ENCODE measurements around the gene EVC2. TPM values are rescaled to one million over a fixed set of nuclear protein-coding genes. Genes with fewer than 3 reads are reported as not detected.

EVC2 gene
- total and polyA plus RNA-seq, 3 experiments from 2014 or later = 0.84 to 1.3 (median 0.92) TPM

DNA sequence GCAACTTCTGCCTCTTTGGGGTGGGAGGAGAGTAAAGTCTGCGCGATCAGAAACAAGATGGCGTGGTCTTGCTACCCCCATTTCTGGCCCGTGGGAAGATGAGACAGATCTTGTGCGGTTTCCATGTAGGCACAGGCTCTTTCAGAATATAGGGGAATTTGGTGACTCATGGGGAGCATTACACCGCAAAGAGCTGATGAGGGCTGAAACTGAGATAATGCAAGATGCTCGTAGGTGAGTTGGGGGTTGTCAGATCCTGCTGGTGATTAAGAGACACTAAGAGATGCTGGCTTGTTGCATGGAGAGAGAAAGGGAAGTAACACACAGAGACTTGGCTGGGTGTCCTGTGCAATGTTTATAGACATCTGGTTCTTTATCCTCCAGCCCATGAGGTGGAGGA lies 4.2 kb upstream of the EVC2 start:
- CTCF ChIA-PET = no interaction called here
- Histone ChIP-seq H3K9me3 (ENCODE audit: low read length) (no peaks in the 10 kb centered on the region), H3K27ac (ENCODE audit: low read depth, low read length) (no peak overlapping the region), H3K4me3 (ENCODE audit: low read length) (no peak overlapping the region), H3K4me1 (ENCODE audit: insufficient read depth, low read length) (no peaks in the 10 kb centered on the region), H3K27me3 (ENCODE audit: insufficient read depth, low read length, poor library complexity, severe bottlenecking) (peaks cover 3% of the 10 kb centered on the region), H3K36me3 (ENCODE audit: insufficient read depth, low read length) (no peaks in the 10 kb centered on the region)
- POLR2A ChIA-PET = no interaction called here
- peaks cover 7 to 15% (median 11%) of the 10 kb centered on the region in 3 donors for H3K4me1 Mint-ChIP-seq
- peaks cover 25 to 29% of the 10 kb centered on the region in 2 donors for H3K27me3 Mint-ChIP-seq
- no peak for DNase-seq
- no peaks in the 10 kb centered on the region for H3K36me3 Mint-ChIP-seq
- H3K27ac Mint-ChIP-seq = no peak overlapping the region
- peaks cover 12 to 24% (median 20%) of the 10 kb centered on the region in 5 donors for H3K9me3 Mint-ChIP-seq
- H3K4me3 Mint-ChIP-seq = peak overlapping the region in 2 of 7 donors; percentile 3 to 69

DNA sequence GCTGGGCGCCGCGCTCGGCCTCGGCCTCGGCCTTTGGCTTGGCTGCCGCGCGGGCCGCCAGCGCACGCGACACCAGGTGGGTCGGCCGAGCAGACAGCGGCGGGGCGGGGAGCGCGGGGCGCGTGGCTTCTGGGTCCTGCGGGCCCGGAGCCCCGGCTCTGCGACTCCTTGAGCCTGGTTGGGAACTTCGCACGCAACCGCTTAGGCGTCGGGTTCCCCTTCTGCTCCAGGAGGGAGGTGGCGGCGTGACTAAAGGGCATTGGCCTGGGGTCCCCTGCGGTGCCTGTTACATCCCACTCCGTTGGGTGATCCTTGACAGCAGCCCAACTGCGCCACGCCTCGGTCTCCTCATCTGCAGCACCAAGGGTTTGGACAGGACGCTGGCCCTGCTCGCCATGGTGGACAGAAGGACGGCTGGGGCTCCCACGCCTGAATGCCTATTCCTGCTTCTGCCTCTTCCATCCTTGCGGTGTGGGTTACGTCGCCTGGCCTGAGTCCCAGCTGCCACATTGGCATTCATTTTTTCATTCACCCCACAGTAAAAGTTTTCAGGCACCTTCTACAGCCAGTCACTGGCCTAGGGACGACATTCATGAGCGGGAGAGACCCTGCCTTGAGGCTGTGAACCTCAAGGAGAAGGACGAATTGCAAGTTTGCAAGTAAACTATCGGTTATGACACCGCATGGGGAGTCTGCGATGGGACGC lies 3.3 kb upstream of the EVC2 start:
- peaks cover 10 to 18% (median 15%) of the 10 kb centered on the region in 3 donors for H3K4me1 Mint-ChIP-seq
- H3K27me3 Mint-ChIP-seq = peaks cover 28 to 38% of the 10 kb centered on the region in 2 donors
- DNase-seq = no peak
- ChIA-PET POLR2A (no interaction called here), CTCF (no interaction called here)
- no peak overlapping the region for H3K27ac Mint-ChIP-seq
- Histone ChIP-seq H3K27me3 (ENCODE audit: insufficient read depth, low read length, poor library complexity, severe bottlenecking) (peaks cover 3% of the 10 kb centered on the region), H3K9me3 (ENCODE audit: low read length) (no peaks in the 10 kb centered on the region), H3K36me3 (ENCODE audit: insufficient read depth, low read length) (no peaks in the 10 kb centered on the region), H3K27ac (ENCODE audit: low read depth, low read length) (no peak overlapping the region), H3K4me1 (ENCODE audit: insufficient read depth, low read length) (no peaks in the 10 kb centered on the region), H3K4me3 (ENCODE audit: low read length) (no peak overlapping the region)
- peaks cover 12 to 23% (median 17%) of the 10 kb centered on the region in 5 donors for H3K9me3 Mint-ChIP-seq
- H3K36me3 Mint-ChIP-seq = no peaks in the 10 kb centered on the region
- peak overlapping the region in 5 of 7 donors; percentile 38 to 82 (median 52) for H3K4me3 Mint-ChIP-seq

DNA sequence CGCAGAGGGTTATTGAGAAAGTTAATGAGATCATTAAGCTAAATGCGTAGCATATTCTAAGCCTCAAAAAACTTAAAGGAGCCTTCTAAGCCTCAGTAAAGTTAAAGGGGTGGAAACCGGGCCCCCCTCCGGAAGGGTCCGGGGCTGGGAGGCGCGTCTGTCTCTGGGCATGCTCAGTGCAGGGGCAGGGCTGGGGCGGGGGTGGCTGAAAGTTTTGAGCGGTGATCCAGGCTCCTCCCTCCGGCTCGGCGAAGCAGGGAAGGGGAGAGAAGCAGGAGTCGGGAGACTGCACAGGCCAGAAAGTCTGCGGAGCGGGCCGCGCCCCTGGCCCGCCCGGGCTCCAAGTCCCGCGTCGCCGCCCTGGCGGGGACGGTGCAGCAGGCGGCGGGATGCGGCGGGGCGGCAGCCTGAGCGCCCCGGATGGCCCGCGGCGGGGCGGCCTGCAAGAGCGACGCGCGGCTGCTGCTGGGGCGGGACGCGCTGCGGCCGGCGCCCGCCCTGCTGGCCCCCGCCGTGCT lies 2.7 kb upstream of the EVC2 start, which contains the start of gene EVC:
TSS of gene EVC (plus strand) at position 241 of the 518 bp plus-strand sequence. CDS start at position 421, 180 bp downstream.
- Histone ChIP-seq H3K27ac (ENCODE audit: low read depth, low read length) (no peak within 1 kb of the TSS), H3K4me3 (ENCODE audit: low read length) (no peak within 1 kb of the TSS), H3K9me3 (ENCODE audit: low read length) (no peaks in the 10 kb centered on the region), H3K4me1 (ENCODE audit: insufficient read depth, low read length) (no peaks in the 10 kb centered on the region), H3K36me3 (ENCODE audit: insufficient read depth, low read length) (no peaks in the 10 kb centered on the region), H3K27me3 (ENCODE audit: insufficient read depth, low read length, poor library complexity, severe bottlenecking) (peaks cover 3% of the 10 kb centered on the region)
- ChIA-PET CTCF (no interaction called here), POLR2A (no interaction called here)
- H3K27me3 Mint-ChIP-seq = peaks cover 32 to 42% of the 10 kb centered on the region in 2 donors
- H3K36me3 Mint-ChIP-seq = no peaks in the 10 kb centered on the region
- H3K27ac Mint-ChIP-seq = peak within 1 kb of the TSS in 5 of 8 donors; percentile 2 to 61 (median 30)
- H3K4me3 Mint-ChIP-seq = peak within 1 kb of the TSS; percentile 71 to 82 (median 76)
- peaks cover 12 to 20% (median 15%) of the 10 kb centered on the region in 5 donors for H3K9me3 Mint-ChIP-seq
- peaks cover 10 to 18% (median 16%) of the 10 kb centered on the region in 3 donors for H3K4me1 Mint-ChIP-seq
- peak in 1 of 5 donors; percentile 7 for DNase-seq

DNA sequence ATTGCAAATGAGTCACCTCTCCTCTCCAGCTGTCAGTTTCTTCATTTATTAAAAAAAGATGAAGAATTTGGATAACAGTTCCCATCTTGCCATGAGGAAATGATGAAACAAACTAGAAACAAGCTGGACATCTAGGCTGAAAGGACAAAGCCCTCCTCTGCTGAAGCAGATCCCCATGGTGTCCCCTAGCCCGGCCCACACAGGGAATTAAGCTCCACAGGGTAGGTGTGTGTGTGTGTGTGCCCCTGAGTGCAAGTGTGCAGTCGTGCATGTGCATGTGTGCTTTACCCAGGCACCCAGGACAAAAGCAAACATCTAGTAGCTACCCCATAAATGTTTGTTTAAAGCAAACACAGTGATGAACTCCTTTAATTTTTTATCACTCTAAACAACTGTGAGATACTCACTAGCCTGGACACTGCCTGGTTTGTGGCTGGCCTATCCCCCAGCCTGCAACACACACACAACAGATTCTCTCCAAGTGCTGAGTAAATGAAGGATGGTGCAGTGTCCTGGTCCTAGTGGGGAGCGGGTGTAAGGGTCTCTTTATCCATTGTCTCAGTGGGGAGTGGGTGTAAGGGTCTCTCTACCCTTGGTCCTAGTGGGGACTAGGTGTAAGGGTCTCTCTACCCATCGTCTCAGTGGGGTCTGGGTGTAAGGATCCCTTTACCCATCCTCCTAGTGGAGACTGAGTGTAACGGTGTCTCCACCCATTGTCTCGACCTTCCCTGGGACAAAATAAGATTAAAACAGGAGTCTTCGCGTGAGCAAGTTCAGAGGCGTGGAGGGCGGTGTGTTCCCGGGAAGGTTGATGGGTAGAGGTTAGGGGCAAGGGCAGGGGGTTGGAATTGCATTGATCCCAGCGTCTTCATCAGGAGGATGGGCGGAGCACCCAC lies 2.0 kb upstream of the EVC2 start:
- H3K27me3 Mint-ChIP-seq = peaks cover 32 to 42% of the 10 kb centered on the region in 2 donors
- H3K27ac Mint-ChIP-seq = peak overlapping the region in 6 of 8 donors; percentile 2 to 93 (median 40)
- Histone ChIP-seq H3K36me3 (ENCODE audit: insufficient read depth, low read length) (no peaks in the 10 kb centered on the region), H3K4me3 (ENCODE audit: low read length) (no peak overlapping the region), H3K27ac (ENCODE audit: low read depth, low read length) (no peak overlapping the region), H3K9me3 (ENCODE audit: low read length) (no peaks in the 10 kb centered on the region), H3K4me1 (ENCODE audit: insufficient read depth, low read length) (no peaks in the 10 kb centered on the region), H3K27me3 (ENCODE audit: insufficient read depth, low read length, poor library complexity, severe bottlenecking) (peaks cover 3% of the 10 kb centered on the region)
- POLR2A ChIA-PET = no interaction called here
- peaks cover 10 to 17% (median 14%) of the 10 kb centered on the region in 5 donors for H3K9me3 Mint-ChIP-seq
- CTCF ChIA-PET = no interaction called here
- H3K4me1 Mint-ChIP-seq = peaks cover 10 to 18% (median 17%) of the 10 kb centered on the region in 3 donors
- peak overlapping the region; percentile 71 to 82 (median 76) for H3K4me3 Mint-ChIP-seq
- H3K36me3 Mint-ChIP-seq = no peaks in the 10 kb centered on the region
- DNase-seq = no peak

DNA sequence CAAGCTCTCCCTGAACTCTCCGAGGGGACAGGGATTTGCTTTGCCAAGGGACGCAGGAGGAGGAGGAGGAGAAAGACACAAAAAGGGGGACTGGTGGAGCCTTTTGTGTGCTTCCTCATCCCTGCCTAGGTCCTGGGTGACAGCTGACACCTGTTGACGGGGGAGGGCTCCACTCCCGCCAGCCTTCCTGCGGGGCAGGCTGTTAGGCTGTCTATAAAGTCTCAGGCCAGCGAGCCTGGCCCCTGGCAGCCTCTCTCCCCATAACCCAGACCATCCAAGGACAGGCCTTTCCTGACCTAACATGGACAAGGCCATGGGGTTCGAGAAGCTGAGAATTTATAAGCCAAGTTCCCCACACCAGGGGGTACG lies 832 bp upstream of the EVC2 start:
- ChIA-PET CTCF (no interaction called here), POLR2A (no interaction called here)
- Mint-ChIP-seq H3K36me3 (no peaks in the 10 kb centered on the region), H3K4me3 (no peak overlapping the region), H3K27me3 (peaks cover 32 to 42% of the 10 kb centered on the region in 2 donors), H3K9me3 (peaks cover 3 to 9% (median 6%) of the 10 kb centered on the region in 5 donors), H3K4me1 (peaks cover 10 to 18% (median 17%) of the 10 kb centered on the region in 3 donors), H3K27ac (no peak overlapping the region)
- Histone ChIP-seq H3K4me1 (ENCODE audit: insufficient read depth, low read length) (no peaks in the 10 kb centered on the region), H3K9me3 (ENCODE audit: low read length) (no peaks in the 10 kb centered on the region), H3K4me3 (ENCODE audit: low read length) (no peak overlapping the region), H3K27ac (ENCODE audit: low read depth, low read length) (no peak overlapping the region), H3K36me3 (ENCODE audit: insufficient read depth, low read length) (no peaks in the 10 kb centered on the region), H3K27me3 (ENCODE audit: insufficient read depth, low read length, poor library complexity, severe bottlenecking) (peaks cover 3% of the 10 kb centered on the region)
- no peak for DNase-seq

DNA sequence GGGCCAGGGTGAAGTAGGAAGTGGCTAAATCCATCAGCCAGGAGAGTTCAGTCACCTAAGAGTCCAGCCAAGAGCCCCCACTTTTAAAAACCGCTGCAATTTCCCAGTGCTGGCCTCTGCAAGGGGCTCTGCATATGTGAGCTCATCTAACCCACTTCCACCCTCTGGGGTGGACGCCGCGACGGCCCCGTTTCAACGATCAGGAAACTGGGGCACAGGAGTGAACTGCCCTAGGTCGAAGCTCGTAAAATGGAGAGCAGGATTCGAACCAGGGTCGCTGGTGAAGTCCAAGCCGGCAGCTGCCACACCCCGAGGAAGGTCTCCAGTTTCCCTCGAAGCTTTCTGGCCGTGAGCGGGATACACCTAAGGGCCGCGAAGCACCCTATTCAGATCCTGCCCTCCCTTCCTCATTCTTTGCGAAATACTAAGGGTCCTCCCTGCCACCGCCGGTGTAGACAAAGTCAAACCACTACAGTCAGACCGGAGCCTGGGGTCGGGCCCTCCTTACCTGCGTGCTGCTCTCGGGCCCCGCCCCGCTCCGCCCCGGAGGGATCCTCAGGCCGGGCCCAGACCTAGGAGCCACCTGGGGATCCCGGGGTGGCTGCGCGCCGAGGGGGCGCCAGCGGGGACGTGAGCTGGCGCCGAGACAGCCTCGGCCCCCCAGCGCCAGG lies 446 bp downstream of the EVC2 start:
- Mint-ChIP-seq H3K27me3 (peaks cover 35 to 42% of the 10 kb centered on the region in 2 donors), H3K4me1 (peaks cover 10 to 18% (median 17%) of the 10 kb centered on the region in 3 donors), H3K9me3 (peaks cover 0 to 8% (median 6%) of the 10 kb centered on the region in 5 donors), H3K27ac (peak overlapping the region in 1 of 8 donors; percentile 57), H3K4me3 (peak overlapping the region in 6 of 7 donors; percentile 41 to 83 (median 52)), H3K36me3 (peaks cover 0 to 4% (median 0%) of the 10 kb centered on the region in 3 donors)
- ChIA-PET CTCF (no interaction called here), POLR2A (no interaction called here)
- Histone ChIP-seq H3K9me3 (ENCODE audit: low read length) (no peaks in the 10 kb centered on the region), H3K27ac (ENCODE audit: low read depth, low read length) (no peak overlapping the region), H3K4me1 (ENCODE audit: insufficient read depth, low read length) (no peaks in the 10 kb centered on the region), H3K27me3 (ENCODE audit: insufficient read depth, low read length, poor library complexity, severe bottlenecking) (peaks cover 3% of the 10 kb centered on the region), H3K36me3 (ENCODE audit: insufficient read depth, low read length) (no peaks in the 10 kb centered on the region), H3K4me3 (ENCODE audit: low read length) (no peak overlapping the region)
- no peak for DNase-seq

DNA sequence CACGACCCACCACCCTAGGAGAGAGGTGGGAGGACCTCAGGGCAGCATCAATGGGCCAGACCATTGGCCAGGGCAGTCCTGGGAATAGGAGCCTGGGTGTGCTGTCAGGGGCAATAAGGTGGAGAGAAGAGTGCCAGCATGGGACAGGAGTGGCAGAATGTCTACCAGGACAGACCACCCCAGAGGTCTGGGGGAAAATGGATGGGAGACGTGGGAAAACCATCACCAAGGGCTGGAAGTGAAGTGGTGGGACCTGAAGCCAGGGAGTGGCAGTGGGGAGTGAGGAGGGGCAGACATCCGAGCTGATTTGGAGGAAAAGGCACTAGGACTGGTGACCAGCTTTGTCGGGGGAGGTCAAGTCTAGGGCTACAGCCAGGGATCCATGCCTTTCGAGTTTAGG lies 993 bp downstream of the EVC2 start:
- DNase-seq = no peak
- H3K27ac ChIP-seq (ENCODE audit: low read depth, low read length) = no peak overlapping the region
- H3K4me3 ChIP-seq (ENCODE audit: low read length) = no peak overlapping the region
- POLR2A ChIA-PET = no interaction called here
- Mint-ChIP-seq H3K27me3 (peaks cover 33 to 37% of the 10 kb centered on the region in 2 donors), H3K36me3 (peaks cover 0 to 4% (median 0%) of the 10 kb centered on the region in 3 donors), H3K9me3 (peaks cover 0 to 8% (median 4%) of the 10 kb centered on the region in 5 donors), H3K4me1 (peaks cover 10 to 17% (median 14%) of the 10 kb centered on the region in 3 donors), H3K4me3 (peak overlapping the region; percentile 29 to 83 (median 51)), H3K27ac (no peak overlapping the region)
- CTCF ChIA-PET = no interaction called here
- no peaks in the 10 kb centered on the region for H3K36me3 ChIP-seq (ENCODE audit: insufficient read depth, low read length)
- no peaks in the 10 kb centered on the region for H3K9me3 ChIP-seq (ENCODE audit: low read length)
- H3K4me1 ChIP-seq (ENCODE audit: insufficient read depth, low read length) = no peaks in the 10 kb centered on the region
- peaks cover 3% of the 10 kb centered on the region for H3K27me3 ChIP-seq (ENCODE audit: insufficient read depth, low read length, poor library complexity, severe bottlenecking)
